Frontal cortex (tissue), 4 donors: ENCODE measurements around the gene FBXO34. TPM values are rescaled to one million over a fixed set of nuclear protein-coding genes. Genes with fewer than 3 reads are reported as not detected.

Experiments used
- DNase-seq, 2 donors: peaks; one replicate each; pipeline ENCODE4 v3.0.0; 2012; ENCODE audit warnings: low spot score in 2 of 2
- FAIRE-seq: peaks from 2 replicates; lab custom pipeline; 2012; peaks lifted over from hg19 to GRCh38; lab: Jason Lieb, UNC
- total RNA-seq: library from RNA; depleted of rRNA; stranded (reverse); fragments of >200 nt; gene quantifications from one replicate; pipeline ENCODE4 v1.2.3, GENCODE V29; 2014
- donor health status: control.
- donor health status: control.
- donor health status: control.

Gene FBXO34
- 45.7 TPM for total RNA-seq

GRCh38 chr14:55270832-55271571 lies at the start of gene FBXO34:
Gene FBXO34, plus strand, starts transcription at chr14:55271421. Its CDS starts 78,970 bp downstream, at chr14:55350391.
- peak; percentile 62 for FAIRE-seq
- DNase-seq: peak; percentile 95 to 96

- no peak for DNase-seq
These were observed 49.3 kb upstream of the FBXO34 start for GRCh38 chr14:55221968-55222367.

DNA sequence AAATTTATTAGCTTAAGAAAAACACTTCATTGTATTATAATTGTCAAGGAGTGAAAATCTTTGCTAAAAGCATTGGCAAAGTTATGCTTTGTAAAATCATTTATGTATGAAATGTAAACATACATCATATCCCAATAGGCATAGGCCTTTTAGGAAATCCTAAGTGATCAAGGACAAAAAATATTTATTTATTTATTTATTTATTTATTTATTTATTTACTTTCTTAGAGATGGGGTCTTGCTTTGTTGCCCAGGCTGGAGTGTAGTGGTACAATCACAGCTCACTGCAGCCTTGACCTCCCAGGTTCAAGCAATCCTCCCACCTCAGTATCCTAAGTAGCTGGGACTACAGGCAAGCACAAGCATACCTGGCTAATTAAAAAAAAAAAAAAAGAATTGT lies 47.9 kb upstream of the FBXO34 start:
- no peak for FAIRE-seq
- DNase-seq: no peak

More at GRCh38 chr14:55221968-55222367, 49.3 kb upstream of the FBXO34 start:
- no peak for FAIRE-seq

GRCh38 chr14:55228261-55228660 lies 43.0 kb upstream of the FBXO34 start:
- FAIRE-seq: no peak

DNA sequence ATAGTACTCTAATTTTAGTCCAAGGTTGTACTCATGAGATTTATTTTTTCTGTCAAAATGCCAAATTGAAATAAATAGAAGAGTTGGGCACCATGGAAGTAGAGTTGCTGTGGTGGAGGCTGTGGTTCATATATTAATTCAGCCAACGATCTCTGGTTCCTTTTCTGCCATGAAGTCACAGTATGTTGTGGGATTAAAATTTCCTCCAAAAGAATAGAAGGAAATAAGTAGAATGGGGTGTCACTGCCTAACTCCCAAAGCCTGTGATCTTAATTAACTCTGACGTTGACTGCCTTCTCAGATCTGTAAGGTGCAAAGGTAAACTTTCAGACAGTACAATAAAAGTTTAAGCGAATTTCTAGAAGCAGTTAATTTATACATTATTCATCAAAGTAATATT lies 37.6 kb upstream of the FBXO34 start:
- DNase-seq (no peak), FAIRE-seq (no peak)

More at GRCh38 chr14:55228261-55228660, 43.0 kb upstream of the FBXO34 start:
- no peak for DNase-seq

DNA sequence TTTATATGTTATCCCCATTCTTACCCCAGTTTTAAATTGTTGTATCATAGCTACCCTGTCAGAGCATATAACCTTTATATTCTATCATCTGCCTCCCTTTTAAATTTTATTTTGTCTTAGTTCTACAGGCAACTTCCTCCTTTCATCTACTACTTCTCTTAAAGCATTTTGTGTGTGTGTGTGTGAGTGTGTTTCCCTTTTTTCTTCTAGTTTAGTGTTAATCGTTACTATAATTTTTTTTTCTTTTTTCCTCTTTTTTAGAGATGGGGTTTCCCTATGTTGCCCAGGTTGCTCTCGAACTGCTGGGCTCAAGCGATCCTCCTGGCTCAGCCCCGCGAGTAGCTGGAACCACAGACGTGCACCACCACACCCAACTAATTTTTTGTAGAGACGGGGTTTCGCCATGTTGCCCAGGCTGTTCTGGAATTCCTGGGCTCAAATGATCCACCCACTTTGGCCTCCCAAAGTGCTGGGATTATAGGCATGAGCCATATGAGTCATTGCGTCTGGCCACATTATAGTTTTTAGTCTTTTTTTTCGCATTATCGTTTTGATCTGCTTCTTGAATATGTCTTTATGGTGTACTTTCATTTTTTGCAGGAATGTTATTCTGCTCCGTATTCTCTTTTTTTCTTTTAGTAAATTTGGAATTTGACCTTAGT lies 33.1 kb upstream of the FBXO34 start:
- DNase-seq (no peak), FAIRE-seq (no peak)

DNA sequence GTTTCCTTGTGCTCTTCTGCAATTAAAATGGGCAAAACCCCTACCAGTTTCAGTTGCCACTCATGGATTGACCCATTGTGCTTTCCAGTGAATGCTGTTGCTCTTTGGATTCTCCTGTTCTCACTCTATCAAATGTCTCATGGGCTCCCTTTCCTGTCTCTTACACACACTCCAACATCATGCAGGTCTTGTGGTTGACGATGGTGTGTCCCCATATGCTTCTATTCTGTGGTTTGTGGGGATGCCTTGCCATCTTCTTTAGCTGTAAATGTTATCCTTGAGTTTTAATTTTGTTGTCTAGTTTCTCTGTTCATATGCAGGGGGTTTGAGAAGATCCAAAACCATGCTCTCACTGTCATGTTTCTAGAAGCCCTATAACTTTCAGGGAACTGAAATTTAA lies 31.9 kb upstream of the FBXO34 start:
- DNase-seq (no peak), FAIRE-seq (no peak)

DNA sequence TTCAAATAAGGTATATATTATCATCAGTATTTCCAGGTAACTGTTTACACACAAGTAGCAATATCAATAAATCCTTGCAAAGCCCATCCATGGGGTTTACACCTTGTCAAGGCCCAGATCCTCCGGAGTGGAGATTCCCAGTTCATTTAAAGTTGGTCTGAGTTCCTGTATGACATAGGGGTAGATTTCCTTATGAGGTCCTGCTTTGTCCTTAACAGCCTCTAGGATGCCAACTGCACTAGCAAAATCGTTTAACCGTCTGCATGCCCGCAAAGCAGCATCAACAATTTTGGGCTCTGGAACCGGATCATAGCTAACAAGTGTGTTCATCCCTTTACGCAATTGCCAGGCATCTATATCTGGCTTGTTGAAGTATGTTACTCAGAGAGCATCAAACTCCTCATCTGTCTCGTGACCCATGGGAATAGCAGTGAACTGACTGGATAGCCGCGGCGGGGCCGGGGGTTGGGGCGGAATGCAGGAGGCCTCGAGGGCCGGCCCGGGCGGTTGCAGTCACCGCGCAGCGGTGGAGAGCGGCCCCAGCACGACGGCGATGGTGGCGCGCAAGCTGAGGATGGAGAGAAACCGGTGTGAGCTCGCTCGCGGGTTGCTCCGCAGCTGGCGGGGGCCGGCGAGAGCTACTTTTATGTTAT lies 30.6 kb upstream of the FBXO34 start:
- no peak for DNase-seq
- FAIRE-seq: no peak

- DNase-seq (no peak), FAIRE-seq (no peak)
These were observed 29.5 kb upstream of the FBXO34 start for GRCh38 chr14:55241673-55242072.

GRCh38 chr14:55243386-55243785 lies 27.8 kb upstream of the FBXO34 start:
- FAIRE-seq (no peak), DNase-seq (no peak)

DNA sequence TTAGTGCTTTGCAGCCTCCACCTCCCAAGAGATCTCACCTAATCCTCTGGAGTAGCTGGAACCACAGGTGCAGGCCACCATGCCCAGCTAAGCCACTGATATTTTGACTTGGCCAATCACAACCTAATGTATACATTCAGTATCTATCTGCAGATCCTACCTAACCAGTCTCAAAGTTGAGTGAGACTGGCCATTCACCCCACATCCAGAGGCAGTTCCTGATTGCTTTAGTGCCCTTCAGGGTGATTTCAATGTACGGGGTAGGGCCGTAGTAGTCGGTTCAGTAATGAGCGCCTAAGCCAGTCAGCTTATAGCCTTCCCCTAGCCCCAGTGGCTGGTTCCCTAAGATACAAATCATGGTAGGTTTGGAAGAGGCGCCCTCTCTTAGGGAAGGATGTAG lies 27.4 kb upstream of the FBXO34 start:
- DNase-seq (no peak), FAIRE-seq (no peak)

DNA sequence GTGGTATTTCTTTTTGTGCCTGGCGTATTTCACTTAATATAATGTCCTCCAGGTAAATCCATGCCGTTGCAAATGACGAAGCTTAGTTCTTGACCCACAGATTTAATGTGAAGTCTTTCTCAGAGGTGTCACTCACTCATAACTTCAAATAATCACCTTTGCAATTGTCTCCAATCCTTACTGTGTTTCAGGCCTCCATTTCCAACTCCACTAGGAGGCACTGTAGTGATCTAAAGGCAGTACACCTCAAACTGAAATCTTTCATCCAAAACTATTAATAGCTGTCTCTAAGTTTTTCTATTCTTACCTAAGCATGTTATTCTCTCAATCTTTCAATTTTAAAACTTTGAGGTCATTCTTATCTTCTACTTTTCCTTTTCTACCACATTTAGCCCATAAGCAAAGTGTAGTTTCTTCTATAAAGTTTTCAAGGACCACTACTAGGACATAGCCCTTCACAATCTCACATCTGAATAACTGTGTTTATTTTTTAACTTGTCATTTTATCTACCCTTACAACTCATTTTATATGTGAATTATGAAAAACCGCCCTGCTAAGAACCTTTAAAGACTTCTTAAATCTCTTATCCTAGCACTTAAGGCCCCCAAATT lies 25.5 kb upstream of the FBXO34 start:
- DNase-seq (no peak), FAIRE-seq (no peak)

- DNase-seq (no peak), FAIRE-seq (no peak)
These were observed 22.8 kb upstream of the FBXO34 start for GRCh38 chr14:55248411-55248810.

- FAIRE-seq (no peak), DNase-seq (no peak)
These were observed 21.8 kb upstream of the FBXO34 start for GRCh38 chr14:55249423-55249822.

DNA sequence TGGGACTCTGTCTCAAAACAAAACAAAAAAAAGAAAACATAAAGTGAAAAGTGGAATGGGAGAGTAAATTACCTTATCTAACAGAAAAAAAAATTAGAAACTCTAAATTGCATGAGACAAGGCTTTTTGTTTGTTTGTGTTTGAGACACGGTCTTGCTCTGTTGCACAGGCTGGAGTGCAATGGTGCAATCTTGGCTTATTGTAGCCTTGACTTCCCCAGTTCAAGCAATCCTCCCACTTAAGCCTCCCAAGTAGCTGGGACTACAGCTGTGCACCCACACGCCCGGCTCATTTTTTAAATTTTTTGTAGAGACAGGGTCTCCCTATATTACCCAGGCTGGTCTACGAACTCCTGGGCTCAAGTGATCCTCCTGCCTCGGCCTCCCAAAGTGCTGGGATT lies 17.9 kb upstream of the FBXO34 start:
- DNase-seq: no peak
- no peak for FAIRE-seq

- no peak for FAIRE-seq
These were observed 16.6 kb upstream of the FBXO34 start for GRCh38 chr14:55254581-55254980.

GRCh38 chr14:55255979-55256378 lies 15.2 kb upstream of the FBXO34 start:
- no peak for DNase-seq
- FAIRE-seq: no peak

More at GRCh38 chr14:55254581-55254980, 16.6 kb upstream of the FBXO34 start:
- DNase-seq: no peak

GRCh38 chr14:55256586-55256985 lies 14.6 kb upstream of the FBXO34 start:
- no peak for DNase-seq
- FAIRE-seq: no peak

DNA sequence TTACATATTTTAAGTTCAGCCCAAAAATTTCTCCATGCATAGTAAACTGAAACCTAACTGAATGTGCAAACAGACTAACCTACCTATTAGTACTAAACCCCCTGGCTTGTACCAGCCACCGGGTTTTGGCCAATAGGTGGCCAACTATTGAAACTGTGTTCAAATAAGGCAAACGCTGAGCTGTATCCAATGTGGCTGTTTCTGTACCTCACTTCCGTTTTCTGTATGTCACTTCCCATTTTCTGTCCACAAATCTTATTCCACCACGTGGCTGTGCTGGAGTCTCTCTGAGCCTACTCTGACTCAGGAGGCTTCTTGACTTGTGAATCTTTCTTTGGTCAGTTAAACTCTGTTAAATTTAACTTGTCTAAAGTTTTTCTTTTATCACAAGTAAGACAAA lies 6.0 kb upstream of the FBXO34 start:
- DNase-seq: no peak
- no peak for FAIRE-seq

GRCh38 chr14:55267820-55268219 lies 3.4 kb upstream of the FBXO34 start:
- FAIRE-seq (no peak), DNase-seq (no peak)
